ENCODE measurements around the gene HOXA1.

Gene HOXA1

DNA sequence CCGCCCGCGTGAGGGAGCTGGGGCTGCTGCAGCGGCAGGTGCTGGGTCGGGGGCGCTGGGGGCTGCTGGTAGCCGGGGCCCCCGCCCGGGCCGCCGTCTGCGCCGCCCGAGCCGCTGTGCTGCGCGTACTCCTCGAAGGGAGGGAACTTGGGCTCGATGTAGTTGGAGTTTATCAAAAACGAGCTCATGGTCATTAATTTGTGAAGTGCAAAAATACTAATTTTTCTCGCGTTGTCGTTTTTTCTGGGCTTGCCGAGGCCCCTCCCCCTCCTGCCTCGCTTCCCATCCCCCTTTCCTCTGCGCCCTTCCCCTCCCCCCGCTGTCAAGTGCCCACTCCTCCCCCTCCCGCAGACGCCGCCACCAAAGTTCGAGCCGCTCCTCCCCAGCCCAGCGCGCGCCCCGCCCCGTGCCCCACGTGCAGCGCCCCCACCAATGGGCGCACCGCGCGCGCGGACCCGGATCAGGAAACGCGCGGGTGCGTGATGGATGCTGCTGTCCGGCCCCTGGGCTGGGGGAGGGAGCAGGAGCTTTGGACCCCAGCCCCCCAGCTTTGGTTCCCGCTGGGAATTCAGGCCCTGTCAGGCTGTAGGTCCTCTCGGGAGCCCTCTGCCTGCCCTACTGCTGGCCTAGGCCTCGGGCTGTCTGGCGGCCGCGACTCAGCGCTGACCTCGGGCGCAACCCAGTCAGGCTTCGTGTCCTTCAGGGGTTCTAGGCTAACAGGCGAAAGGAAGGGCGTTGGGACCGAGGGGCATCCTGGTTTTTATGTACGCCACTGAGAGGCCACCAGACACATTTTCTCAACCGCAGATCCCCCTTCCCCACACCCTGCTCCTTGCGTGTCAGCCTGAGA lies 35.0 kb upstream of the HOXA1 start, which contains the start of gene HOXA4:
HOXA4 (minus strand) TSS at position 218 of the 850 bp plus-strand sequence; CDS start at position 194, 24 bp downstream.
- no peak for DNase-seq

DNA sequence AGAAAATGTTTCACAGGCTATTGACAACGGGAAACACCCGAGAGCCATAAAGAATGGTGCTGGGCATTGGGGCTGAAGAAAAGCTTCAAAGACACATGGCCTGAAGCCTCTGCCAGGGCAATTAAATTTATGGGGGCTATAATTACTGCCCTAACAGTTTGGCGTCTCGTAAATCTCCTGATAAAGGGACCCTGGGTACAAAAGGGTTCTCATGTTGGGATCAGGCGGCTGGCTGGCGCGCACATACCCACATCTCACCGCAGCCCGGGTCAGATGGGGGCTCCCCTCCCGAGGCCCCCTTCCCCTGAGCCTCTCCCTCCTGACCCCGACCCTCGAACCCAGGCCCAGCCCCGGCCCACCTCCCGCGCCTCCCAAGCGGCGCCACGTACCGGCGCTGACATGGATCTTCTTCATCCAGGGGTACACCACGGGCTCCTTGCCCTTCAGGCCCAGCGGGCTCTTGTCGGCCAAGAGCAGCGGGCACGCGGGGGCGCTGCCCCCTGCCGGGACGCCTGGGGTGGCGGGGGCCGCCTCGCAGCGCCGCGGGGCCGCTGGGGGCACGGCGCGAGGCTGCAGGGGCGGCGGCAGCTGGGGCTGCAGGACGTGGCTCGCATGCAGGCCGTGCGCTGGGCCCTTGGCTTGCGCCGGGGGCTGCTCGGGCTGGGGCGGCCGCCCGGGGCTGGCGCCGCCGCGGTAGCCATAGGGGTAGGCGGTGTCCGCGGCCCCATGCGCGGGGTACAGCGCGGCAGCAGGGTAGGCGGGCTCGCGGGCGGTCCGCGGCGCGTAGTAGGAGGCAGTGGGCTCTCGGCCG lies 34.1 kb upstream of the HOXA1 start:
- DNase-seq, result no peak

DNA sequence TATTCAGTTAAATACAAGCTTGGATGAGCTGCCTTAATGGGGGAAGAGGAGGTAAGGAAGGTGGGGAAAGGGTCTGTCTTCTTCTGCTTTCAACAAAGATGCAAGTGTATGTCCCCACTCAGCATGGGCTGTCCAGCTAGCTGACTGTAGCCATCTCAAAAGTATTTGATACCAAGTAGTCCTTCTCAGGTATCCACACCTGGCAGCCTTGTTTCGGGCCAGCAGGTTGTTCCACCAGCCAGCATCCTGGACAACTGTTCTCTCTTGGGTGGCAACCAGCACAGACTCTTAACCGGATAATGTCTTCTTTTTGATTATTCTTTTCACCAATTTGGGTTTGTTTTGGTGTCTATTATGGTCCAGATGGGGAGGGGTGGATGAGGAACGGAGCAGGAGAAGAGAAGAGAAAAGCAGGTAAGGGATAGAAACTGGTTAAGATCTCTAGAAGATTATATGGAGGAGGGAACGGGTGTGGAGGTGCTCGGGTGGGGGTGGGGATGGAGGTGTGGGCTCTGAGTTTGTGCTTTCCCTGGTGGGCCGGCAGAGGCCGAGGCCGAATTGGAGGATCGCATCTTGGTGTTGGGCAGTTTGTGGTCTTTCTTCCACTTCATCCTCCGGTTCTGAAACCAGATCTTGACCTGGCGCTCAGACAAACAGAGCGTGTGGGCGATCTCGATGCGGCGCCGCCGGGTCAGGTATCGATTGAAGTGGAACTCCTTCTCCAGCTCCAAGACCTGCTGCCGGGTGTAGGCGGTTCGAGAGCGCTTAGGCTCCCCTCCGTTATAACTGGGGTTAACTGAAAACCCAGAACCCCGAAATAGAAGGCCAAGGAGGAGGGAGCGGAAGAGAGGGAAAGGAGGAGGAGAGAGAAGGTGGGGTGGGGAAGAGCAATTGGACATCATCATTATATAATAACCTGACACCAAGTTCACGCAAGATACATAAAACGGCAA lies 33.3 kb upstream of the HOXA1 start:
- DNase-seq, result no peak

DNA sequence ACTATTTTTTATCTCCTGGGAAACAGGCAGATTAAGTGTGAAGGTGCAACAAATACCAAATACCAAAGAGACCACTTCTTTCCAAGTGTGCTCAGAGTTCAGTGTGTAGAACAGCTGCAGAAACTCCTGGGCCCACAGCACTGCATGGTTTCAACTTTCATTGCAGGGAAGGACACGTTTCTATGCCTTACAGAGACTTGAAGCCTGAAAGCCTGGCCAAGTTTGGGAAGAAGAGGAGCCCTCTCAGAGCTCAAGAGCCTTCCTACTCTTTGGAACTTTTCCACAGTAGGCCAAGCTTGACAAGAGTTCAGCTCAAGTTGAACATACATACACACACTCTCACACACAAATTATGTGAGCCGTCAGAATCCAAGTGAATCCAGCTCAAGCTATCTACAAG lies 32.2 kb upstream of the HOXA1 start:
- DNase-seq, result no peak

DNA sequence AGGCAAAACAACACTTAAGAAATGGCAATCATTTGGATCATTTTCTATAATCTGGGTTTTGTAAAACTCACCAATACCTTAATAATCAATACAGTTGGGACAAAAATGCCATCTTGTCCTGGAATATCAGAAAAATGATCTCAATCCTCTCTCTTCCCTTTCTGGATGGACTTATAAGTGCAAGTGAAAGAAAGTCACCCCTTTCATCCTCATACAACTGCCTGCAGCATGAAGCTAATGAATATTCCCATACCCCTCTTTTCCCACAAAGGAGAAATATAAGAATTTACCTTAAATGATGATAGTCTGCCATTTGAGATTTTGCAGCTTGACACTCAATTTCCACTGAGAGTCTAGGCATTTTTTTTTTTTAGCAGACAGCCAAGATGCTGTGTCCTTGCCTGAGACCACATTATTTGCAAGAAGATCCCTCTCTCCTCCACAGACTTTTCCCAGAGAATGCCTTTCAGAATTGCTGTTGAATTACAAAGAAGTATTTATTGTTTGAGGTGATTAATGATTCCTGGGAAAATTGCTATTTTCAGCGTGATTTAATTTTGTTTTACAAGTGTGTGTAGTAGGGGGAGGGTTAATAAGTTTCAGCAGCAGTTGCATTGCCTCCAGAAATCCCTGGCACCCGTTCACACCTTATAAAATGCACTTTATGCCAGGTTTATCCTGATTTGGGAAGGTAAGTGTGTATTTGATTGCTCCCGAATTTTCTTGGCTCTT lies 31.0 kb upstream of the HOXA1 start:
- DNase-seq, result no peak

DNA sequence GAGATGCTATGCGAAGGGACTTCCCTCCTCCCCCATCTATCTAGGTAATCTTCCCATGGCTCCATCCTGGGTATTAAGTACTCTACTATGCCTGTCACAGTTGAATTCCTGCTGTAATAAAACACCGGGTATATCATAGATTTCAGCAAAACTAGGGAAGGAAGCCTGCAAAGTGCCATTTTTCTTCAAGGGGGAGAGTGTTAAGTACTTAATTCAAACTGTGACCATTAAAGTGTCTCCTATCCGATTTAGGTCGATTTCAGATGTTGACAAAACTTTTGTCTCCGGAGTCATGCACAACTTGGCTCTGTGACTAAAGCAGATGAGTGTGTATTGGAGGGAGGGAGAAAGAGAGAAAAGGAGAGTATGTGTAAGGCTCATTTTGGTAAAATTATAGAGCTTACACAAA lies 30.2 kb upstream of the HOXA1 start:
- no peak for DNase-seq

DNA sequence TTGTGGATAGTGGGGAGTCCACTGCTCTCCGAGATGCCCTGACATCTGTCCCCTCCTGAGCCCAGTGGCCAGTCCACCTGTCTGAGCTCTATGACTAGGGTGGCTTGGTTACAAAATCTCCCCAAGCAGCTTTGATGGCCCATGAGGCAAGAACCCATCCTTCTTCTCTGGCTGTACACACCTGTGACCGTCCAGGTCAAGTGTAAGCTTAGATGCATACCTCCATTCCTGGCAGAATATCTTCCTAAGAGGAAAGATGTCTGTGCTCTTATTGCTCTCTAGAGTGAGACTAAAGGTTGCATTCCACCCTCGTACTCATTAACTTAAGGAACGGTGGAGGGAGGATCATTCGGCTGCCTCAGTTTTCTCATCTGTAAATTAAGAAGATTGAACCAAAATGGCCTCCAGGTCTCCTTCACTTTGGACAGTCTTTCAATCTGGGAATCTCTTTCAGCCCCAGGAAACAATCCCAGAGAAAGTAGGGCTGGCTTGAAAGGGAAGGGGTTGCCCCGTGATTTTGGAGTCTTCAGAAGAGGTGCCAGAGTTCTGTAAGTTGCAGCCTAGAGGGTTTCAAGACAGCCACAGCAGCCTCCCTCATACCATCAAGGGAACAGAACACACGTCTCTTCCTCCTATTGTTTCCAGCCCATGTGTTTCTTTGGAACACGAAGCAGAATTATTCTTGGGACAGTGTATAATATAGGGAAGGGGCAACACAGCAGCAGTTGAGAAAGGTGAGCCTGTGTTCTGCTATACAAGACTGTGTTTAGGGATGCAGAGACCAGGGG lies 29.3 kb upstream of the HOXA1 start:
- no peak for DNase-seq

DNA sequence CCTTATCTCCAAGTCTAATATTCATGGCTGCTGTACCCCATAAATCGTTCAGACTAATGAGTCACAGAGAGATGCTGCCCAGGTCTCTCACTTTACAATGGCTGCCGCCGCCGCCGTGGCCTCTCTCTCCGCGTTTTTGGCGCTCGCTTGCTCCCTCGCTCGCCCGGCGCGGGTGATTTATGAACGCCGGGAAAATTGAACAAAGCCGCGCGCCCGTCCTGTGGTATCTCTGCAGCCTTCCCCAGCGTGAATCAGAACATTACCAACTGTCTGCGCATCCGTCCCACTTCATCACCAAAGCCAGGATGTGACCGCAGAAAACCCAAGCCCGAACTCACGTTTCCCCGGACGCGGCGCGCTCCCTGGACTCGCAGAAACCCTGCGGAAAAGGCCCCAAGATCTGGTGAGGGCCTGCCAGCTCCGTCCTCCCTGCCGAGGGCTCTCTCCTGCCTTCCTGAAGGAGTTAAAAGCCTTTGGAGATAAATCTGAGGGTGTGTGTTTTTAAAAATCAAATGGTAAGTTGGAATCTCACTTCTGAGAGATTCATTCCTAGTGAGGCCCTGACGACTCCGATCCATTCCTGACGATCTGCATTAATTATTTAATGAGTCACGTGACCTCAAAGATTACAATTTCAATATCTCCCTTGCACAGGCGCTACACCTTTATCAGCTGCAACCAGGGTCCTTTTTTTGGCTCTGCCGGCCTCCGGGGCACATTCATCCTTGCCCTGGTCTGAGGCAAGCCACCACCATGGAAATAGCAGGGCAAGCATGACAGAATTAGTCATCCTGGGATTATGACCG lies 28.5 kb upstream of the HOXA1 start:
- no peak for DNase-seq

DNA sequence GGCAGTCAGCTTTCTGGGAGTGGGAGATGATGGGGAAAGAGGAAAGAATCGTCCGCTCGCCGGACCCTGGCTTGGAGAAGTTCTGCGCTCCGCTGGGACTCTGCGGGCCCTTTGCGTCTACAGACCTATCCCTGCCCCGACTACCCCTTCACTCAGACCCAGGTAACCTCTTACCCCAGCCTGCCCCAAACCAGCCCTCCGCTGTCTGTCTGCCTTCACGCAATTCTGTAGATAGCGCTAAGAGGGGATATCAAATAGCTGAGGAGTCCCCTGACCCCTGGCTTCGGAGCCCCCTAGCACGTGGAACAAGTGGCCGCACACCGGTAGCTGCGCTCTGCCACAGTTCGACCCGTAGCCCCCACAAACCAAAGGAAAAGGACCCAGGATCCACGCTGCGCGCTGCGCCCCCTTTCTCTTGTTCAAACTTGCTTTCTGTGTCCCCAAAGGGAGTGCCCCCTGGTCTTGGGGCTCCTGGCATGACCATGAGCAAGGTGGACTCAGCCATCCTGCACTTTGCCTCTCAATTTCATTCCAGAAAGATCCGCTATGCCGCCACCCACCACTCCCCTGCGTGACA lies 27.8 kb upstream of the HOXA1 start:
- DNase-seq, result no peak

DNA sequence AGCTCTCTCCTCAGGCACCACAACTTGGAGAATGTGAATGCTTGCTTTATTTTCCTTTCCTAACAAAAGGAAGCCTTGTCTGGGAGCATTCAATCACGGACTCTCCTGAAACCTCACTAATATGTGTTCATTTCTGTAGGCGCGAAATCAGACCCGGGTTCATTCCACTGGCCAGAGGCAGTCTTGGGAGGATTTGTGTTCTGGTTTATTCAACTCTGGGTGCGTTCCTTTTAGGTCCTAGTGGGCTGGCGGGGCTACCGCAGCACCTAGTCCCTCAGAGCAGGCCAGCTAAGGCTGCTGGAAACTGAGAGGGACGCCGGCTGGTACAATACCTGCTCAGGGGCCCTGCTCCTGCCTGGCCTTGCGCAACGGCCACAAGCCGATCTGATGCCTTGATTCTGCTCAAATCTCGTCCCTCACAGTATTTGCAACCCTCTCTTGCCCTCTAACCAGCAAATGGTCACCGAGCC lies 27.2 kb upstream of the HOXA1 start:
- no peak for DNase-seq

DNA sequence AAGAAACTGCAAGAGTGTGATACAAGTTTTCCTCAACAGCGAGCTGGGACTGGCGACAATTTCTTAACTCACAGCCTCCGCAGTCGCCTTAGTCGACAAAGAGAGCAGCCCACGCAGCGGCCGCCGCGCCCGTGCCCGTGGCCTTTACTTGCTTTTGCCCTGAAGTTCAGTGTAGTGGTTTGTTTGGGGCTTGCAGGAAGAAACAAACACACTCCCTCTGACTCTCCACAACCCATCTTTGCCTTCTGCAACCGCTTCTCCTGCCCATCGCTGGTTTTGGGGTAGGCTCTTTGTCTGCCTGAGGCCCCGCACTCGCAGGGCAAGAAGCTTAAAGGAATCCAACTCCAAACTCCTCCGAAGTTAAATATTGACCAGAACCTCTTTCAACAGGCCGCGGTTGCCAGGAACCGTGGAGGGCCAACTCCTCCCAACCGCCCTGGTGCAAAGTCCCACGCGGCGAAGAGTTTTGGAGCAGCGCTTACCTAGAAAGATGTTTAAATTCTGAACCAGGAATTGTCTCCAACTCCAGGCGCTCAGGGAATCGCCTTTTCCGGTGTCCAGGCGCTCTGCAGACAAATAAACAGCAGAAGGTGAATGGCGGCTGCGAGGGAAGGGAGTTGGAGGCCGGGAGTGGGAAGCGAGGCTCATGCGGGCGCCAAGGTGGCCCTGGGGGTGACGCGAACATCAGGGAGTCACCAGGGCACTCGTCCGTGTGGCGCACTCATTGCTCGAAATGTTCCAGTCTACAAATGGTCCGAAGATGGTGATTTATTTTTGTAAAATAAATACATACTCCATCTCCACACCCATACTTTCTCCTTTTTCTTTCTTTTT lies 26.5 kb upstream of the HOXA1 start:
- no peak for DNase-seq

DNA sequence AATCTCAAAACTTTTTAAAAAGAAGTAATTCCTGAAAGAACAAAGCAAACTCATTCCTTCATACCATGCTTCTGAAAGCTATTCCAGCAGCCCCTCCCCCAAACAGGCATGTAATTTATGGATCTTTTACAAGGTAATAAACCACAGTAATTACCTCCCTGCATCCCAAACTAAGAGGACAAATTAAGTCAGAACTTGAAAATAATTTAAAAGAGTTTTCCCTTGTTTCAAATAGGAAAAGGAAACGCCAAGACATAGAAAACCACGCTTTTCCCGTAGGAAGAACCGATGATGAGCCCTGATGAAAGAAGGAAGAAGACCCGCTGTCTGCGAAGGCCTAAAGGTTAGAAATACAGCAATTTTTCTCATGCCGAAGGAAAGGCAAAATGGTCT lies 25.9 kb upstream of the HOXA1 start:
- no peak for DNase-seq

DNA sequence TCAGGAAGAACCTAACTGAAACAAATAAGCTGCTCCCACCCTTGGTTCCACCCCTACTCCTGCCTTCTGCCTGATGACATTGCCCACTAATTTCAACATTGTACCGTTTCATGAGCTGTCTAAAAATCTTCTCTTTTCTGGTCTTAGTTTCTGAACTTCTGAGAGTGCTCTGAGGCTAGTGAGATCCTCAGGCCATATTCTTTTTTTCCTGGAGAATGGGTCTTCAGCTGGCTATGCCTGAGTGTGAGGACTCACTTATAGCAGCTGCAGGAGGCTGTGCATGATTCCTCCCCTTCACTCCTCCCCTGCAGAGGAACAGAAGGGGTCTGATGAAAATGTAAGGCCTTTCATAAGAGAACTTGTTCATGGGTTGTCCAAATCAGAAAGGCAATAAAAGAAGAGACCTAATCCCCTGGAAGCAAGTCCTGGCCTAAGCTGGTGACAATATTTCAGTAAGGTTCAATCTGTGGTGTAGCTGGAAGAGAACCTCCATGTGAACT lies 23.7 kb upstream of the HOXA1 start:
- DNase-seq, result no peak

DNA sequence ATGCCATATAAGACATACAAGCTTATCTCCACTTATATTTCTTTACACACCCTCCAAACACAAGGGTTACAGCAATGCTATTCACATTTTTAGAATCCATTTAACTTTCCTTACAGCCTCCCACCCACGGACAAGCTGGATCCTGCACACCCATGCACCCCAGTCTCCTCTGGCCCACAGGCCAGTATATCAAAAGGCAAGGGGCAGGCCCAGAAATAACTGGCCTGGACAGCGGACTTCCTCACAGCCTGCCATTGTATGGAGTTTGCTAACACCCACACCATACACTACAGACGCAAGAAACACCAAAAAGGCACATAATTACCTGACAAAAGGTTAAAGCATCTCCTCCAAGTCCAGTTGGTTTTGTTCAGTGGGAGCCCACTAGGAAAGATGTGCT lies 22.8 kb upstream of the HOXA1 start:
- DNase-seq, result no peak

DNA sequence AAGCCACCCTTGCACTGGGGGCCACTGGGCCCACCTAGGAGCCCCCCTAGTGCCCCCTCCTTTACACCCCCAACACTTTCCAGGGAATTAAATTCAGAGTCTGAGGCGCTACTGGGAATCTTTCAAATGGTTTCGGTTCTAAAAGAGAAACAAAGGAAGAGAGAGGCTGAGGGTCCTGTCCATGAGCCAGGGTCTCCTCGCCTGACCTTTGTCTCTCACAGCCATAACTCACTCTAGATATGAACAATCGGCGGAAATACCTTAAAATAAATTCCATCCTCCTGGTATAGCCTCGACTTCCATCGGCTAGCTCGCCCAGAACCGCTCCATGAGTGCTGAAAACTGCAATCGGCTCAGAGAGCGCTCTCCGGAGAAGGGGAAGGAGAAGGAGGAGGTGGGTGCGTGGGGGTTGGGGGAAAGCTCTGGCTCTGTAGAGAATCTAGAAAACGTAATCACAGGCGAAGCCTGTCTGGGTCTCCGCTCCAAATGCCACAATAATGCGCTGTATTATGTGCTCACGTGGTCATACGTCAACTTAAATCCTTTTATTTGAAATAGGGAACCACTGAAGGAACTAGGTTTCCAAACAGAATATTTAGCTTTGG lies 22.2 kb upstream of the HOXA1 start:
- no peak for DNase-seq

DNA sequence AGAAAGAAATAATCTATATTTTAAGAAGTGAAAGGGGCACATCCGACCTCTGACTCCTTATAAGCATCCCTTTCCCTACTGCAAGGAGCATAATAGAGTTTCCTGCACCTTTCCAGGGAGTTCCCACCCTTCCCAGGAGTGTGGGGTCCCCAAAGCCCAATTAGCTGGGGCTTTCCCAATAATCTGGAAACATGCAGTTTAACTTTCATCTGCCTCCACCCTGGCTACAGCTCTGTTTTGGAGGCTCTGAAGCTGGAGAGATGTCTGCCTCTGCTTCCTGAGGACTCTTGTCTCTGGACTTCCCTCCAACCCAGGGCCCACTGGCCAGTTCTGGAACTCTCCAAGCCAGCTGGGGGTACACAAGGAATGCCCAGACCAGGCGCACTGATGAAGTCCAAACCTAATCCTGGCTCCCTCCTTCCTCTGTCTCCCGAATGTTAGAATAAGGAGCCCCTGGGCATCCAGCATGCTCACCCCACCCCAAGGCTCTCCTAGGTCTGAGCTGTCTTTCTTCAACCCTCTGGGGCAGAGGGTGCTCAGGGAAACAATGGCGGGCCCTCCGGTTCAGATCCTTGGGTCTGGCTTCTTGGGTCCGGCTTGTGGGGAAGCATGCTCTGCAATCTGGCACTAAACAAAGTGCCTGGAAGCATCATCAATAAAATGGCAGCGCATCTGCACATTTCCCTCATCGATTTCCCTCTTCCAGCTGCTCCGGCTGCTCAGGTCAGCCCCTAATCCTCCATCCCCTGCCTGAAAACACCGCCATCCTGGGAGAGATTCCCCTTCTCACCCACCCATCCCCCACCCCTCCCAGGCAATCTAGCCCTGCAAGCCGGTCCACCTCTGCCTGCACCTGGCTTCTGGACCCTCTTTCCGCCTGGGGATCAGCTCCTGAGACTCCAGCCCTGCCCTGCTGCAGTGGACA lies 21.4 kb upstream of the HOXA1 start:
- DNase-seq, result no peak
